ENCODE results near the gene NLRP1.

Gene NLRP1

DNA sequence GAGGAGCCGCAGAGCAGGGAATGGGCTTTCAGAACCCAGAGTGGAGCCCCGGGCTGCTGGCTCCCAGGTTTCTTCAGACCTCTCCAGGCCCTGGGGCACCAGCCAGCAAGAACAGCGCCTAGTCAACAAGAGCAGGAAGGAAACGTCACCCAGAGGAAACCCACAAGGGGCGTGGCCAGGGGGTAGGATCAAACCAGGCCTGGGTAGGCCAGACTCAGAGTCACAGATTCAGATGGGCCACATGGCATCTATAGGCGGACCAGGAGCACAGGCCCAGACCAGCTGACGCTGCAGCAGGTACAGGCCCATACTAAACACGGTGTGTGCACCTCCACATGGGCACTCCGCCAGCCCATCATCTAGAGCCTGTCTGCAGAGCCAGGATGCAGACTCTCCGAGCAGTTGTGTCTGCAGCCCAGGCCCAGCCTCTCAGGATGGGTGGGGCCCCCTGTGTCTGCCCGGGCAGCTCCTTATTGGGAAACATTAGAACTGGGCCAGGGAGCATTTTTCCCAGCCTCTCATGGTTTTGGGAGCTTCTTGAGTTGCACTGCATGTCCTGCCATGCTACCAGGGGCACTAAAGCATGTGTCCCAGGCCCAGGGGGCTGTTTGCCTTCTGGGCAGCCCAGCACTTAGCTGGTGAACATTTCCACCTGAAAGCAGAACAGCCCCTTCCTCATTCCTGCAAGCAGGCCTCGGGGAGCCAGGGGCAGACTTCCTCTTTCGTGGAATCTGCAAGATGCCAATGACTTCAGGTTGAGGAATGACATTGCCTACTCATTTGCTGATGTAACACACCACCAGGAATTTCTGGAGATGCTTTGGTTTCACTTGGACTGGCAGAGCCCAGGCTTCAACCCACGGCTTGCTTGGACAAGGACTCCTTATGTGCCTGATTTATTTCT is at the start of gene NLRP1:
NLRP1 (minus strand) TSS at position 127 of the 904 bp plus-strand sequence. CDS start 552 bp downstream, outside the sequence.
- peak; percentile 86 for DNase-seq

DNA sequence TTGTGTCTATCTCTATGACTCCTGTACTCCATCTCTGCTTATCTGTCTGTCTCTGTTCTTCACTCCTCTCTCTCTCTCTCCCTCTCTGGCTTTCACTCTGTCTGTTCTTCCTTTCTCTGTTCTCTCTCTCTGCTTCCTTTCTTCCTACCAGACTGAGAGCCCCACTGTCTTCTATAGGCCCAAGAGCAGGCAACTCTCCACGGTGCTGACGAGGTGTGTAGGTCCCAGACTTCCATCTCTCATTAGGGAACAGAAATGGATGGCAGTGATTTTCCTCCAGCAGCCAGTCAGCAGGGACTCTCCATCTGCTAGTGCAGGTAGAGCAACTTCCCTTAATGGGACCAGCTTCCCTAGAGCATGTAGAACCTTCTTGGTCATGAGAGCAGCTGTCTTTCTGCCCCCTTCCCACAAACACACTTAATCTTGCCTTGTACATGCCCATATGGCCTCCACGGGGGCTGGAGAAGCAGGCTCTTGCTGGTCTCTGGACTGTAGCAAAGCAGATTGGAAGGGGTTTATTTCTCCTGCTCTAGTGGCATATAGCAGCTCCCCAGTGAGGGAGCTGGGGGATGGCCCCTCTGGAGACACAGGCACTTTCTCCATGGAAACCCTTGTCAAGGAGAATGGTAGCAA is 47.8 kb upstream of the NLRP1 start:
- DNase-seq = no peak

DNA sequence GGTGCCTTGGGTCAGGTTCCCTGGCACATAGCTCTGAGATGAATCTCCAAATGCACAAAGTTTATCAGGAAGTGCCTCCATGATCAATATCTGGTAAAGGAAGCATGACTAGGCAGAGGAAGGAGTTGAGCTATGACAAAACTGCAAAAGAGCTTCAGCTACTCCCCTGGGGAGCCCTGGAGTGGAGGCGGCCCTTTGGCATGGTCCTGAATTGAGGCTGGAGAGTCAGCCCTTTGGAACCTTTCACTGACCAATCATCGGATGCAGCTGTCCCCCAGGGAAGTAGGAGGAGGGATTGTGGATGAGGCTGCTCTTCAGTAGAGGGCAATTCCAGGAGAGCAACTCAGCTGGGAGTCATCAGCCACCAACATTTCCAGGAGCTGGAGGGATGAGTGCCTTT is 46.1 kb upstream of the NLRP1 start:
- no peak for DNase-seq

DNA sequence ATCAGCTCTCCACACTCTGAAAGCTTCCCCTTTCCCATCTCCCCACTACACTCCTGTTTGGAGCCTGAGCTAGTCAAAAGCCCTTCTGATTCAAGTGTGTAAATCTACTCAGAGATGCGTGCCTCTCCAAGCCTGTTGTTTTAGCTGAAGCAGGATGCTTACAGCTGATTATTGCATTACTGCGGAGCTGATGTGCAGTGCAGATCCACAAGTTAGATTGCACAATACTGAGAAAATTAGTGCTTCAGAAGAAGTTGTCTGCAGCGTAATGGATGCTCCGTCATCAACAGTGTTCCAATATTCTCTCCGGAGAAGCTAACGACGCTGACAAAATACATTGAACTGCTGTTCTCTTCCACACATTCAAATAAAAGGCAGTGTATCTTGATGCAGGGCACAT is 44.8 kb upstream of the NLRP1 start:
- DNase-seq = peak; percentile 83

DNA sequence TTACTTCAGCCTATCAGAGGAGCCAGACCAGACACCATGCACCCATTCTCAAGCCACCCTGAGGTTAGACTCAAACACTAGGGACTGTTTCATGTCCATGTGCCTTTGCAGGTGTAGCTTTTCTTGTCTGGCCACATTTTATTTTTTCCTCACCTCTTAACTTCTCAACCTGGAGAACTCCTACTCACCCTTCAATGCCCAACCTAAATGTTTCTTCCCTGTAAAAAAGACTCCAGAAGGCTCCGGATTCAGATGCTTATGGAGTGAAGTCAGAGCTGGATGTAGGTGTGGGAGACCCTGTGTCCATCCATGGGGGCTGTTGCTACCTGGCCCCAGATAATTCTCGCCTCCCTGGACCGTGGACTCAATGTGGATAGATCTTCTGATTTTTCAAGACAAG is 44.0 kb upstream of the NLRP1 start:
- DNase-seq = no peak

DNA sequence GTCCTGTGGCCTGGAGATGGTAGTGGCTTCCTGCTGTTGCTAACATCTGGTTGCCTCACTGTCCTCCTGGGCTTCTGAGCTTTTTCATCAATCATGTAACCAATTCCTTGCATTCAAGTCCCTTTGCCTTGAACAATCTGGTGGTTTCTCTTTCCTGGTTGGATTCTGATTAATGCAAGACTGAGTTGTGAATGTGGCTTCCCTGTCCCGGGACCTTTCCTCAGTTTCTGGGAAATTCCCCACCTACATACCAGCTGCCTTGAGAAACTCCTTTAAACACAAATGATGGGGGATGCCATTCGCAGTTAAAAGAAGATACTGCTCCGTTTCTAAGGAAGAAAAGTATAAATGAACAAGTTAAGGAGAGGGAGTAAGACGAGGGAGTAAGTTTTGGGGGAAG is 39.9 kb upstream of the NLRP1 start:
- no peak for DNase-seq

DNA sequence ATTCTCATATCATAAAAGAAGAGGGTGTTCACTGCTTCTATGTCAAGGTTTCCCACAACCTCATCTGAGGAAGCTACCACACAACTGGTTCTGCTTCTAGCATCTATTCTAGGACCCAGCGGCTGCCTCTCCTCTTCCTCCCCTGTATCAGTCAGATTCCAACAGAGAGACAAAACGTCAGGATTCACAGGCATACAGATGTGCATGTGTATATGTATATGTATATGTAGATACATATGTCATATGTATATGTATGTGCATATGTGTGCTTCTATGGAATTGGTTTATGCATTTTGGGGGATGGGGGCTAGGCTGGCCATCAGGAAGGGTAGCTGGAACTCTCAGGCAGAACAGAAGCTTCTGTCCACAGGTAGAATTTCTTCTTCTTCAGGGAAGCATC is 37.4 kb upstream of the NLRP1 start:
- DNase-seq = no peak

DNA sequence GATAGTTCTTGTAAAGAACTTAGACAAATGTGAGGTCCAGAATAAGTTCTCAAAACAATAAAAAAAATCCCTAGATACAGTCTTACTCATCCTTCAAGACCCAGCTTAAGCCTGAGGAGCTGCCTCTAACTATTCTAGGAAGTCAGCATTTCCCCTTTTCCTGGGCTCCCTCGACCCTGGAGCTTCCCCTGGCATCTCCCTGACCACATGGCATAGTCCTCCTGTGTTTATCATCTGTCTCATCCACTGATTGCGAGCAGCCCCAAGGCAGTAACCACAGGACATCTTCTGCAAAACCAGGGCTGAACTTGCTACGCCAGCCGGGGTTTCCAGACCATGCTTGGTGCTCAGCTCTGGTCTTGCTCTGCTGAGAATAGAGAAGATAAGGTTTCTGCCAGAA is 36.7 kb upstream of the NLRP1 start:
- no peak for DNase-seq

DNA sequence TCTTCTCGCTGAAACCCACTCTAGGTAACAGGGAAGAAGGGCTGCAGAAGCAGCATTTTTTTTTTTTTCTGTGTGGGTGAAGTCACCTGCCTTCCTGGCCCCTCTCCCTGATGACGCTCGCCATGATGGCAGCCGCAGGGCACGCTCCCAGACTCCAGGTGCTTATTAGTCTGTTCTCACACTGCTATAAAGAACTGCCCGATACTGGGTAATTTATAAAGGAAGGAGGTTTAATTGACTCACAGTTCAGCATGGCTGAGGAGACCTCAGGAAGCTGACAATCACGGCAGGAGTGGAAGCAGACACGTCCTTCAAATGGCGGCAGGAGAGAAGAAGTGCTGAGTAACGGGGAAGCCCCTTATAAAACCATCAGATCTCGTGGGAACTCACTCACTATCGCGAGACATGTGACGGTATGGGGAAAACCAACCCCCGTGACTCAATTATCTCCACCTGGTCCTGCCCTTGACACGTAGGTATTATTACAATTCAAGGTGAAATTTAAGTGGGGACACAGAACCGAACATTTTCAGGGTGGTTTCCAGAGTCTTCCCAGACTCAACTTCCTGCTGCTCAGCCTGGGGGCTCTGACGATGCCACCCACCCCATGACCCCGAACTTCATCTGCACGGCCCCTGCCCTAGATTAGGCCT is 34.9 kb upstream of the NLRP1 start:
- DNase-seq = peak; percentile 99

DNA sequence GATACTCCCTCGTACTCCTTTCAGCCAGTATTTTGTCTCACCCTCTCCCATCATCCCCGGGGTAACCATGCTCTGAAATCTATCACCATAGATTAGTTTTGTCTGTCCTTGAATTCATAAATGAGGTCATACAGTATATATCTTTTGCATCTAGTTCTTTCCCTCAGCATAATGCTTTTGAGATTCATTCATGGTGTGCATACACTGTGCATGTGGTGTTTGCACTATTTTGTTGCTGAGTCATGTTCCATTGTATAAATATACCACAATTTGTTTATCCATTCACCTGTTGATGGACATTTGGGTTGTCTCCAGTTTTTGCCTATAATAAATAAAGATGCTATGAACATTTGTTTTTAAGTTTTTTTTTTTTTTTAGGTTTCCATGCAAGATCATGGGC is 34.2 kb upstream of the NLRP1 start:
- DNase-seq = peak; percentile 7

DNA sequence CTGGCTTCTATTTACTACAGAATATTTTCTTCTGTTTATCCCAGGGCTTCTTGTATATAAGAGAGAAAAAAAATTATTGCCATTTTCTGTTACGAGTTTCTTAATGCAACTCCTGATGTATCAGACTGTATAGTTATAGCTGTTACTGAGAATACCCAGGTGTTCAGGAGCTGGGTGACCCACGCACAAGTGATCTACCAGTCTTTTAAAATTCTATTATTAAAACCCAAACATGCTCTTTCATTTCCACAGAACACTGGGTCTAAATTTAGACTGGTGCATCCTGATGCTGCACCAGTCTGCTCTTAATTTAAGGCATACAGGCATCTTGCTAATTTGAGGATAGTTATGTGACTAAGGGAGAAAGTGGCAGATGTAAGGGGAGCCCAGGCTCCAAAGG is 31.2 kb upstream of the NLRP1 start:
- DNase-seq = no peak

DNA sequence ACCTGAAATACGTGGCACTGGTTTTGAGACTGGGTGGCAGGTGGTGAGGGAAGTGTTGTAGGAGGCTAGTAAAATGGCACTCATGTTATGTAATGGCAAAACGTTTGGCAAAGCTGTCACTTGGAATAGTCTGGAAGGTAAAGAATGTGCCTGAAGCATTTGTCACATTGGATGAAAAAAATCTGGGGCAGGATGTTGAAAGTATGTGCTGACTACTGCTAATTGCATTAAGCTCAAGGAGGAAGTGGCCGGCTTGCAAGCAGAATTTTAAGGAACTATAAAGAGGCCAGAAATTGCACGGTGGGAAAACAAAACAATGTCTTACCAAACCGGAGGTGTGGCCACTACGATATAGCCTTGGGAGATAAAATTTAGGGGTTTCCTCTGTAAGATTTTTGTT is 26.6 kb upstream of the NLRP1 start:
- no peak for DNase-seq

DNA sequence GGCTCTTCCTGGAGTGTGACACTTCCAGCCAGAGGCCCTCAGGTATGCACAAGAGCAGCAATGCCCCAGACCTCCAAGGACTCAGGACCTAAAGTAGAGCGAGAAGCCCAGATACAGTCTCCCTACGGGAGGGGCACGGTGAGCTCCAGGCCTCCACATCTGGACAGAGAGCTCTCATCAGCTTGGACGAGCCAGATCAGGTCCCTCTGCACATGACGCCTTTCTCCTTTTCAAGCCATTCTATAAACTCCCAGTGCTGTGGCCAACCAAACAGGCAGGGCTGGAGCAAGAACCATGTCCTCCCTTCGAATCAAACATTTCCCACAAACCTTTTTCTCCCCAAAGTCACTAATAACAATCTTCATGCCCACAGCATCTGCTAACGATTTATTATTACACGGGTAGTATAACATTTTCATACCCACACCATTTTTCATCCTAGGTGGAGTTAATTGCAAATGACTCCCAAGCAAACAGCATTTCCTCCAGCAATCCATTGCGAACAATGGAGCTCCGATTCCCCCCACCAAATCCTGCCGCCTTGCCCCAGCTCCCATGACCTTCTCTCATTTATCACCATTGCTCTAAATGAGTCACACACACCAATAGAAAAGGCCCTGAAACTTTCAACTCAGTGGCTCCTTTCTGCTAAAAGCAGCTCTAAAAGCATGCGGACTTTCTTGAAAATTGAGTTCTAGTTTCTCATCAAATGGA is 24.2 kb upstream of the NLRP1 start:
- no peak for DNase-seq

DNA sequence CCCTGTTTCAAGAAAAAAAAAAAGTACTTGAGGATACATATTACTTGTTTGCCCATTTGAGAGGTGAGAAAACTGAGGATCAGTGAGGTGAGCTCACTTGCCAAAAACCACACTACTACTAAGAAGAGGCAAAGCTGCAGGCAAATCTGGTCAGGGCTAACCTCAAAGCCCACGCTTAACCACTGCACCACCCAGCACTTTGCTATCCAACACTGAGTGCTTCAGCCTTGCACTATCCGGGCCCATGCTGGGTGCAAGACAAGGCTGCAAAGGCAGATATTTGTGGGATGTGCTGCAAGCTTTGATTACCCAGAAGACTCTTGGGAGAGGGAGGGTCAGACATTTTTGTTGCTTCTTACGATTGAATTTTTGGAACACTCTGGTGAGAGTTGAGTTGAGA is 23.6 kb upstream of the NLRP1 start:
- DNase-seq = no peak

DNA sequence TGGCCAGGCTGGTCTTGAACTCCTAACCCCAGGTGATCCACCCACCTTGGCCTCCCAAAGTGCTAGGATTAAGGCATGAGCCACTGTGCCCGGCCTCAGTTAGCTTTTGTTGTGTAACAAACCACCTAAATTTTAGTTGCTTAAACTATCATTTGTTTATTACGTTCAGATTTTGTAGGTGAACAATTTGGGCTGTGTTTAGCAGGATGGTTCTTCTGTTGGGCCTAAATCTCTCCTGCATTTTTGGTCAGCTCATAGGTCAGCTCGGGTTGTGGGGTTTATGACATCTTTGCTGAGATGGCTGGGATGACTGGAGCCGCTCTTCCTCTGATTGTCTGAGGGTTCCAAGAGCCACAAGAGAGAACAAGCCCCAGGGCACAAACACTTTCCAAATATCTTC is 21.1 kb upstream of the NLRP1 start:
- DNase-seq = no peak

DNA sequence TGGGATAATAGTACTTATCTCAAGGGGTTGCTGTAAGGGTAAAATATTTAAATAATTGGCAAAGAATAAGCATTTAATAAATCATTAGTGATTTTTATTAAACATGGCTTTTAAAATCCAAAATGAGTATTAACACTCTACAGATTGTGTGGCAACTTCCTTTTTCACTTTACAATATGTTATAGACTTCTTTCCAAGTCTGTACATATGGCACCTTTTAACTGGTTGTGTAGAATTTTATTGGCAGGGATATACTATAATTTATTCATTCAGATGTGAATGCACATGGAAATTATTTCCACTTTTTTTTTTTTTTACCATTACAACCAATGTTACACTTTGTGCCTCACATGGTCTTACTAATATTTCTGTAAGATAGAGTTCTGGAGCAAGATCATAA is 15.7 kb upstream of the NLRP1 start:
- no peak for DNase-seq

DNA sequence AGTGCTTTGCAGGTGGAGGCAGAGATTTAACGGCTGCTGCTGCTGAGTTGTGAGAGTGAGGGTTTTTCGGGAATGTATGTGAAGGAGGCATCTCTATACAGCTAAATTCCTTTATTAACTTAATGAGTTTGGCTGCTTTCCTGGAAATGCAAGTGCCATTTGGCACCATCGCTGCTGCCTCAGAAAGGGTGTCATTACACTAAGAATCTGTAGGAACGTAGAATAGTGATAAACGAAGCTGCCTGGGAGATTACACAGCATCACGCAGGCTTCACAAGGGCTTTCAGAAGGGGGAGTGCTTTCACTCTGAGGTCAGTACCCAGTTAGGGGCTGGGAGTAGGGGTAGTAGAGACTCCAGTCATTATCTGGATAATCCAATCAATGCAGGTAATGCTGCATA is 14.1 kb upstream of the NLRP1 start:
- DNase-seq = no peak

DNA sequence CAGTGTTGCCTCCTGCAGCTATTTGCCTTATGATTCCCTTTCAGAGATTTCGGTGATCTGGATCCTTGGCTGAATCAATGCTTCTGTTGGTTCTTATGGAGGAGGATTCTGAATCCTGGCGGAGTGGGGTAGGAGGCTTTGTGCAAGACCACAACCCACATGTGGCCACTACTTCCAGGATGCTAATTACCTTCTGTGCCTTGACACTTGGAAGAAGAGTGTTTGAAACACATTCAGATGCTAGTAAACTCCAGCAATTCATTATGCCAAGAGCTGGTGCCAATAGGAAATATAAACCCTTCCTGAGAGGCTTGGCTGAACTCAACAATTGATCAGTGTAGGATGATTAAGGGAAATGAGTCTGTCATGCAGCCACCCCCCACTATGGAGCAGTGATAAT is 12.1 kb upstream of the NLRP1 start:
- no peak for DNase-seq

DNA sequence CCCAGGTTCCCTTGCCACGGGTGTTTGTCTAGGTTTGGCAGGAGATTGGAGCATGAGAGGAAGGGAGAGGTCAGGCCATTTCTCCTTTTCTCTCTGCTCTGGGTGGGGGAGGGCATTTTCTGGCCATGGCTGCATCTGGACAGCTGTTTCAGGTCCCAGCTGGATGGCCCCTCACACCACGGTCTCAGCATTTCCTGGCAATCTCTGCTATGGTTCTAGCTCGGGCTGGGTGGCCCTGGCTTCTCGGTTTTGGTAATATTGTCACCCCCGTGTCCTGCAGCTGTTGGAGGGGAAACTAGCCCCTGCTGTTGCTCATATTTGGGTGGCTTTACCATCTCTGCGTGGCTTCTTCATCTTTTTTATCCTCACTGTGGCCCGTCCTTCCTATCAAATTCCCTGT is 11.5 kb upstream of the NLRP1 start:
- no peak for DNase-seq

DNA sequence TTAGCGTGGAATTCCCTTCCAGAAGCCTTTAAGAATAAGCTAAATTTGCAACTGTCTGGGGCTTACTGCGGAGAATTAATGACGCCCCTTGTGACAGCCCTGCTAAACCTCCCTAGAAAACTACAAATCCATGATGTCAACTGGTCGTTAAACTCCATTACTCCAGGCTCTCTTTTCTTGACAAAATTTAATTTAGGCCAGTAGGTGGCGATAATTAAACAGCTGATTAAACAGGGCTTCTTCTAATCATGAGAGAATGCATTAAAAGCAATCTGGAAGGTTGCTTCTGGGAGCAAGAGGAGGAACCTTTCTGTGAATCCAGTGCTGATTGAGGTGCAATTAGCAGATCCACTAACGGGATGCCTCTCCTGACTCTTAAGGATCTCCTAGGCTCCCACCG is 8.1 kb upstream of the NLRP1 start:
- DNase-seq = peak; percentile 57

DNA sequence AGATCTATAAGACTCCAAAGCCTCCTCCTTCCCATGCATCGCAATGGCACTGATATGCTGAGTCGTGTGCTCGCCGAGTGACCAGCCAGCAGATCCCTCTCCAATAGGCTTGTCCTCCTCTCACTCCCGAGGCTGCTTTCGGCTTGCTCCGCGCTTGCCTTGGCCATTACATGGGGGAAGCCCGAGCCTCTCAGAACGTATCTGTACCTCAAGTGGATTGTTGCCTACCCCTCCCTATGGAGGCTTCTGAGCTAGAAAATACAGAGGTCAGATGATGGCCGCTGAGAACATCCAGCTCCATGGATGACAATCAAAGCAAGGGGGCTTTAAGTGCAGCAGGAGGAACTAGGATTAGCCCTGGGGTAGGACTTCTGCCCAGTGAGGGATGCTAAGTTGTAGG is 7.7 kb upstream of the NLRP1 start:
- no peak for DNase-seq

DNA sequence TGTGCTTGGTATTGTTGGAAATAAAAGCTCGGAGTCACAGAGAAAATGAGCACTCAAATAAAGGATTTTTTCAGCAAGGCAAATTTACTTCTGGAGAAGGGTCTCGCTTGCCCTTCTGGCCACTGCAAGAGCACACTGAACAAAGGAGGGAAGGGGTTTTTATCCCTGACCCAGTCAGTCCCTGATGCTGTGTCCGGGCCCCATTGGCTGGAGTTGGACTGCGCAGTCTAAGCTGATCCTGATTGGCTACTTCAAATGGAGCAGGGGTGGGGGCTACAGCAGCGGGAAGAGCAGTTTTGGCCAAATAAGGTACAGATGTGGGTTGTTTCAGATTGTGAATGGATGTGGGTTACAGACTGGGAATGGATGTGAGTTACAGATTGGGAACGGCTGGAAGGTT is 4.3 kb upstream of the NLRP1 start:
- no peak for DNase-seq

DNA sequence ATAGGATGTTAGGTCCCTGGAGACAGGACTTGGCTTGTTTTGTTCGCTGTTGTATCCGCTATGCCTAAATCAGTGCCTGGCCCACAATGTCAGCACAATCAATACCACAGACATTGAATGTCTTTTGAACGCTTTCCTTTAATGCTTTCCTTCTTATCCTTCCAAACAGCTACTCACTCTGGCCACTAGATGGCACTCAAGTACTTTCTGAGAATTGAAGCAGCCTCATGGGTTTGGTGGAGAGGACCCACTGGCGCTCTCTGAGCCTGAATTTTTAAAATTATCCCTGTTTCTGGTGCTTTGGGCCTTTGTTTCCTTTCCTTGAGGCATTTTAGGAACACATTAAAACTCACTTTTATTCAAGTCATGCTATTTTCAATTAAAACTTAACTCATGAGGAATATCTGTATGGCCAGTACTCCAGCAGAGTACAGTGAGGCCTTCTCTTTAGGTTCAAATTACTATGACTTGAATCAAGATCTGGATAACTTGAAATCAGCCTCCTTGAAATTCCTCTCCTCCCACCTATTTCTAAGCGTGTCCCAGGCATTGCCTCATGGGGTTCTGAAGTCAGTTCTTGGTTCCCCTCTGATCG is 3.2 kb upstream of the NLRP1 start:
- DNase-seq = peak; percentile 77
